ENCODE results near the gene TOX2. TPM values are rescaled to one million over a fixed set of nuclear protein-coding genes. Genes with fewer than 3 reads are reported as not detected.

The TOX2 gene
- total RNA-seq, 2 experiments from 2014 or later = 1.6 to 3.0 TPM

DNA sequence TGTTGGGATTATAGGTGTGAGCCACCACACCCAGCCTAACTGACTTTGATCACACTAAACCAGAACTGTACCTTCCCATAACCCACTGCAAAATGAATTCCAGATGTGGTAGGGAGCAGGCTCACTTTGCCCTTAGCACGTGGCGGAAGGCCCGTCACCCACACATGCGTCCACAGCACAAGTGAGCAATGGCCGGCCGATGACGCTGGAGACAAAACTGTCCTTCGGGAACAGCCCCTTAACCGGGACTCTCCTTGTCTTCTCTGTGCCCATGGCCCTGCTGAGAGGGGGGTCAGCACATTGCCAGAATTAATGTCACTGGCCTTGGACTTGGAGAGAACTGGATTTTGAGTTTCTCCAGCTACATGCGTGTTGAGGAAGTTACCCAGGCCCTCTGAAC is 107.2 kb downstream of the TOX2 start:
- ChIA-PET POLR2A (no interaction called here), CTCF (interaction anchor here (0.6 kb wide), 1 partner anchor 86 kb away, joined by 4 read pairs; no protein-coding TSS in a partner anchor)
- DNase-seq = no peak
- Mint-ChIP-seq H3K36me3 (ENCODE audit: low read depth) (no peaks in the 10 kb centered on the region), H3K27me3 (no peaks in the 10 kb centered on the region), H3K9me3 (ENCODE audit: low read depth) (no peaks in the 10 kb centered on the region), H3K27ac (no peak overlapping the region), H3K4me3 (no peak overlapping the region), H3K4me1 (peaks cover 27% of the 10 kb centered on the region)
- ATAC-seq = no peak
- intact Hi-C loops (cut with DNase I, micrococcal nuclease) = no loop called here

DNA sequence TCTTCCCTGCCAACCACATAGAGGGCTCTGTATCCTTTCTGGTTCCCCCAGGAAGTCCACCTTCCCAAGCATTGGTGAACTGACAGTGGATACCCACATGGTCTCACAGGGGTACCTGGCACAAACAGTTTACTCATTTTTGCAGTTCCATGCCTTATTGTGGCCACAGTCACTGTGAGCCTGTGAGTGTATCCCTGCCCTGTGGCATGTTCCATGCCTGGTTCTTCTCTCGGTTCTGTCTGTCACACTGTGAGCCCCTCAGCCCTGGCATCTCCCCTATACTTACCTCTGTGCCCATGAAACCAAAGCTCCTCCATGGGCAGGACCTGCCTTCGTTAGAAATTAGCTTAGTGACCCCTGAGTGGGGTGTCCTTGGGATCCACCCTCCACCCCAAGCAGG is 107.8 kb downstream of the TOX2 start:
- Mint-ChIP-seq H3K27ac (no peak overlapping the region), H3K4me1 (peaks cover 27% of the 10 kb centered on the region), H3K4me3 (no peak overlapping the region), H3K27me3 (no peaks in the 10 kb centered on the region), H3K36me3 (ENCODE audit: low read depth) (no peaks in the 10 kb centered on the region), H3K9me3 (ENCODE audit: low read depth) (no peaks in the 10 kb centered on the region)
- POLR2A ChIA-PET = no interaction called here
- CTCF ChIA-PET = interaction anchor here (0.9 kb wide), 1 partner anchor 34 kb away, joined by 3 read pairs; no protein-coding TSS in a partner anchor
- ATAC-seq = no peak
- intact Hi-C loops (cut with DNase I, micrococcal nuclease) = no loop called here
- no peak for DNase-seq

DNA sequence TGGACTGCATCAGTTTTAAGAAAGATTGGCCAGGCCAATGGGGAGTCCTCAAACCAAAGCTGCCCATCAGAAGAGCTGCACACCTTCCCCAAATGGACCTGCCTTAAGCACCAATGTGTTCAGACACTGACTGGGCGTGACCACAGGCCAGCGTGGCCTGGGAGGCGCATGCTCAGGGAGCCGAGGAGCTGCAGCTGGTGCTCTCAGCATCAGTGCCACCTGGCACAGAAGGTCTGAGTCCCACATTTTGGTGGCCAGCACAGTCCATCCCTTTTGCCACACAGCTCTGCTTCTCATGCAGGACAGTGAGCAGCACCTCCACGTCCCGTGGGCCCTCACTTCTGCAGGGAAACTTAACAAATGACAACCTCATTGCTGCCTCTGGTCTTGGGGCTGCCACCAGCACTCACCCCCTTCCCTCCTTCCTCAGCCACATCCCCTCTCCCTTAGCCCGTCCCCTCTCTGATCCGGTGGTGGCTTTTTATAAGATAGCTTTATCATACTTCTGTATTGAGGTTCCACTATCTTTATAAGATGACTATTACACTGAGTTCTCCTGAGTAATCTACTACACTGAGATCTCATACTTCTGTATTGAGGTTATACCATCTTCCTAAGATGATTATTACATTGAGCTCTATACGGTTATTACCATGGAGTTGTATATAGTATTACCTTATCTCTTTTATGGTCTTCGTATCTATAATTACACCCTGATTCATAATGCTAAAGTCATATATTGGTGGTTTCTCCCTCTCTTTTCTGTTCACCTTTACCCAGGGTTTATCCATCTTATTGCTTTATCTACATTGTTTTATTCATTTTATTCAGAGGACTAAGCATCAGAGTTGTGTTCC is 109.1 kb downstream of the TOX2 start:
- H3K9me3 Mint-ChIP-seq (ENCODE audit: low read depth) = no peaks in the 10 kb centered on the region
- peaks cover 28% of the 10 kb centered on the region for H3K4me1 Mint-ChIP-seq
- no peaks in the 10 kb centered on the region for H3K36me3 Mint-ChIP-seq (ENCODE audit: low read depth)
- peak; percentile 27 for ATAC-seq
- H3K27ac Mint-ChIP-seq = peak overlapping the region; percentile 14
- no peak for DNase-seq
- no peaks in the 10 kb centered on the region for H3K27me3 Mint-ChIP-seq
- intact Hi-C loops (cut with DNase I, micrococcal nuclease) = no loop called here
- CTCF ChIA-PET = interaction anchor here (0.5 to 0.6 kb wide), 2 partner anchors 60 to 131 kb away, joined by 3 read pairs; no protein-coding TSS in a partner anchor
- H3K4me3 Mint-ChIP-seq = no peak overlapping the region
- POLR2A ChIA-PET = no interaction called here

DNA sequence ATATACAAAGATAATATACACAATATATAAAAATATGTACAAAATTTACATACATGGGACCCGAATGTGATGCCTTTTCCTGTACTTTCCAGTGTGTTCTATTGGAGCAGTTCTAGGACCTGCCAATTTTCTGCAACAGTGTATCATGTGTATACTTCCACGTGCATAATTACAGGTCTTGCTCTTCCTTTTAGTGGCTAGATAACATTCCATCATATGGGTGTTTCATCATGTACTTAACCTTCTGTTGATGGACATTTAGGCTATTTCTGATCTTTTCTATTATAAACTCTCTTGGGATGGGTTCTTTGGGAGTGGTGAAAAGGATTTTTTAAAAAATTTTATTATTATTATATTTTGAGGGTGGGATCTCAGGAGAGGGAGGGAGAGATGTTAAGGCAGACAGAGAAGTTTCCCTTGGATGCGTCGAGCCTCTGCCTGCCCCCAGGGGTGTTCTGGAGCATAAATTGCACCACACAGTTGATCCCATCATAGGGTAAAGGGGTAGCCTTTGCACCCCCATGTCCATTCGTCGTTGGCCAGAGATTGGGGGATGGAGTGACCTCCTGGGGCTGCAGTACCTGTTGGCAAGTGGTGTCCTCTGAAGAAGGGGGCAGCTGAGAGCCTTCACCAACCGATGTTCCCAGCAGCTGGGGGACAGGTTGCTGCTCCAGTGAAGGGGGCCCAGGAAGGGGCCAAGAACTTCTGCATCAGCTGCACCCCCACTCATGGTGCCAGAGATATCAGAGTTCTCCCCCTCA is 110.3 kb downstream of the TOX2 start:
- Mint-ChIP-seq H3K4me3 (no peak overlapping the region), H3K36me3 (ENCODE audit: low read depth) (no peaks in the 10 kb centered on the region), H3K4me1 (peaks cover 21% of the 10 kb centered on the region), H3K27me3 (no peaks in the 10 kb centered on the region), H3K9me3 (ENCODE audit: low read depth) (no peaks in the 10 kb centered on the region), H3K27ac (no peak overlapping the region)
- intact Hi-C loops (cut with DNase I, micrococcal nuclease) = no loop called here
- CTCF ChIA-PET = interaction anchor here (0.7 kb wide), 1 partner anchor 47 kb away, joined by 3 read pairs; no protein-coding TSS in a partner anchor
- ATAC-seq (no peak), DNase-seq (no peak)
- POLR2A ChIA-PET = interaction anchor here (0.7 kb wide), 1 partner anchor 130 kb away, joined by 5 read pairs; no protein-coding TSS in a partner anchor

DNA sequence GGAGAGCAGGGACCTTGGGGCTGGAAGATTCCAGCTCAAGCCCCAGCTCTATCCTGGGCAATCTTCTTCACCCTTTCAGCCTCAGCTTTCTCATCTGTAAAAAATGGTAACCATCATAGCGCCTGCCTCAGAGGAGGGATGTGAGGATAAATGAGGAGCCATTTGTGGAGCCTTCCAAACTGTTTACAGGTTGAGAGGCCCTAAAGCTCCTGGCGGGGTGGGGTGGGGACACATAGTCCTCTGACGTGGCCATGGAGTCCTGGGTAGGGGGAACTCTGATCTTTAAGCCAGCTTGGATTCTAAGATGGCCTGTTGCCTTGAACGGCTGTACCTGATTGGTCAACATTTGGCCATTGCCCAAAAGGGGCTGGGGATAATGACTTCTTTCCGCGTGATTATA is 111.1 kb downstream of the TOX2 start:
- Mint-ChIP-seq H3K27ac (no peak overlapping the region), H3K36me3 (ENCODE audit: low read depth) (no peaks in the 10 kb centered on the region), H3K27me3 (no peaks in the 10 kb centered on the region), H3K4me1 (peaks cover 17% of the 10 kb centered on the region), H3K9me3 (ENCODE audit: low read depth) (peaks cover 1% of the 10 kb centered on the region), H3K4me3 (no peak overlapping the region)
- no peak for DNase-seq
- ChIA-PET POLR2A (no interaction called here), CTCF (no interaction called here)
- intact Hi-C loops (cut with DNase I, micrococcal nuclease) = no loop called here
- no peak for ATAC-seq

DNA sequence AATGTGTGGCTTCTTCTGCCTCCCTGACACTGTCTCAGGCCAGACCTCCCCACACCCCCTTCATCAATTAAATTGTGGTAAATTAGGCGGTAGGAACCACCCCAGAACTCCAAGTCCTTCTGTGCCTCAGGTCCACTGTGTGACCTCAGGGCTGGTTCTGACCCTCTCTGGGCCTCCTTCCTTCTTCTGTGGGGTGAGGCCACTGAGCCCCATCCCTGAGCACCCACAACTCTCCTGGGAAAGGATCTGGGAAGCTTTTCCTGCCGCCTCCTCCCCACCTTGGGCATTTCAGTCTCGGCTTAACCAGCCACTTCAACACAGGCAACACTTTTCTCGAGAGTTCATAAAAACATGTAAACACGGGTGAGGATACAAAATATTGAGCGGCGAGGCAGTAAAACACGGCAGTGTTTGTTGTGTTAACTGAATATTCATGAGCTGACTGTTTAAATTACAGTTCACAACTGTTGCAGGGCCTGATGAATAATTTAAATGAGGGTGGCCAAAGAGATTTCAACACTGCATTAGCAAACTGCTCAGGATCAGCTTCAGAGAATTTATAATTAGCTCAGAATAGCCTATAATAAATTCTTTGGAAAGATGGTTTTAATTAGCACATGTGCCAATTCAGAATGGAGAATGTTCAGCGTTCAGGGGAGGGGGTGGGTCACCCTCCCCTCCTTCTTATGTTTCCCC is 112.1 kb downstream of the TOX2 start:
- ATAC-seq = no peak
- Mint-ChIP-seq H3K27me3 (no peaks in the 10 kb centered on the region), H3K36me3 (ENCODE audit: low read depth) (no peaks in the 10 kb centered on the region), H3K9me3 (ENCODE audit: low read depth) (peaks cover 1% of the 10 kb centered on the region), H3K27ac (no peak overlapping the region), H3K4me3 (no peak overlapping the region), H3K4me1 (peaks cover 10% of the 10 kb centered on the region)
- POLR2A ChIA-PET = no interaction called here
- no peak for DNase-seq
- intact Hi-C loops (cut with DNase I, micrococcal nuclease) = no loop called here
- CTCF ChIA-PET = no interaction called here

DNA sequence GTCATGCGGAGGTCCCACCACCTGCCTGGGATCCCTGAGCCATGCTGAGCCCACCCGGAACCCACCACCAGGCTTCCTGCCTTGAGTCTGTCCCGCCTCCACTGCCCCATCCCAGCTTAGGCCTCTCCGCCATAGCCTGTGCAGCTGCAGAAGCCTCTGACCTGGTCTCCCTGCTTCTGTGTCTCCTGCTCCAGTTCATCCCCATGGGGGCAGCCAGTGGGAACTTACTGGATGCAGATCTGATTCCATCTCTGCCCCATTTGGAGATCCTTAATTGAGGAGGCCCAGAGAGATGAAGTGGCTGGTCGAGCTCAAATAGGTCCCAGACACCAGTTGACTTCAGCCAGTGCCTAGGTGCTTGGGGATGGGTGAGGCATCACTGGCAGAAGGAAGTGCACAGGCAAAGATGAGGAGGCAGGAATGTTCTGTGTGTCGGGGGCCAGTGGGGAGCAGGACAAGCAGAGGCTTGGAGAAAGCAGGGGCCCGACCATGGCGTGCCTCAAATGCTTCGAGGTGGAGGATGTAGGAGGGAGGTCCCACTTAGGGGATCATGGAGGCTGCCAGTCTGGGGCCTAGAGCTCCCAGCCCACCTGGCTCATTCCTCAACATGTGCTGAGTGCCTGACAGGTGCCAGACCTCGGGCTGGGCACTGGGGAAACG is 112.8 kb downstream of the TOX2 start:
- DNase-seq (no peak), ATAC-seq (no peak)
- Mint-ChIP-seq H3K27me3 (no peaks in the 10 kb centered on the region), H3K36me3 (ENCODE audit: low read depth) (no peaks in the 10 kb centered on the region), H3K4me3 (no peak overlapping the region), H3K4me1 (peaks cover 10% of the 10 kb centered on the region), H3K27ac (no peak overlapping the region), H3K9me3 (ENCODE audit: low read depth) (peaks cover 1% of the 10 kb centered on the region)
- POLR2A ChIA-PET = no interaction called here
- intact Hi-C loops (cut with DNase I, micrococcal nuclease) = no loop called here
- CTCF ChIA-PET = interaction anchor here (1.1 kb wide), 1 partner anchor 13 kb away, joined by 3 read pairs; no protein-coding TSS in a partner anchor

DNA sequence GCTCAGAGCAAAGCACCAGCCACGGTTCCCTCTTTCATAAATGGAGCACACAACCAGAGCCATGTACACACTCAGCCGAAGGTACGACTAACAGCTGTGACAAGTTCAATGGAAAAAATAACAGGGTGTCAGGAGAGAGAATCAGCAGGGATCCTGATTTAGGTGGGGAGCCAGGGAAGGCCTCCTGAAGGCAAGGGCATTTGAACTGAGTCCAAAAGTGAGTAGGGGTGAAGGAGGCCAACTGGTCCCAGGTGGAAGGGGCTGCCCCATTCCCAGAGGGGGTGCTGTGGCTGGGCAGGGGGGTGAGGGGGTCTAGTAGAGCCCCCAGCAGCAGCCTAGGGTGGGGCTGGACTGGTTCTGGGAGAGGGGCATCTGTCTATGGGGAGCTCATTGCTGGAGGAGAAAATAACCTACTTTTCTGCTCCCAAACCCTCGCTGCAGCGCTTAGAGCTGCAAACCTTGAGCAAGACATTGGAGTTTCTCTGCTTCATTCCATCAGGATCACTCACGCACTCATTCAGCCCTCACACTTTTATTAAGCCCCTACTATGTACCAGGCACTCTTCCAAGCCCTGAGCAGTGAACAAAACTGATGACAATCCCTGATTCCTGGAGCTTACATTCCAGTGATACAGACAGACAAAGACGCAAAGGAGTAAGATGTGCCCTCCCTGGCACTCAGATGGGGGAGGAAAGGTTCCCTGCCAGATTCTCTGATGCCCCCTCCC is 113.5 kb downstream of the TOX2 start:
- no peaks in the 10 kb centered on the region for H3K27me3 Mint-ChIP-seq
- H3K9me3 Mint-ChIP-seq (ENCODE audit: low read depth) = peaks cover 1% of the 10 kb centered on the region
- ATAC-seq (no peak), DNase-seq (no peak)
- H3K4me3 Mint-ChIP-seq = no peak overlapping the region
- no peak overlapping the region for H3K27ac Mint-ChIP-seq
- POLR2A ChIA-PET = no interaction called here
- CTCF ChIA-PET = interaction anchor here (0.6 to 1.3 kb wide), 4 partner anchors 13 to 165 kb away, joined by 3 read pairs; no protein-coding TSS in a partner anchor
- H3K36me3 Mint-ChIP-seq (ENCODE audit: low read depth) = no peaks in the 10 kb centered on the region
- intact Hi-C loops (cut with DNase I, micrococcal nuclease) = no loop called here
- peaks cover 14% of the 10 kb centered on the region for H3K4me1 Mint-ChIP-seq

DNA sequence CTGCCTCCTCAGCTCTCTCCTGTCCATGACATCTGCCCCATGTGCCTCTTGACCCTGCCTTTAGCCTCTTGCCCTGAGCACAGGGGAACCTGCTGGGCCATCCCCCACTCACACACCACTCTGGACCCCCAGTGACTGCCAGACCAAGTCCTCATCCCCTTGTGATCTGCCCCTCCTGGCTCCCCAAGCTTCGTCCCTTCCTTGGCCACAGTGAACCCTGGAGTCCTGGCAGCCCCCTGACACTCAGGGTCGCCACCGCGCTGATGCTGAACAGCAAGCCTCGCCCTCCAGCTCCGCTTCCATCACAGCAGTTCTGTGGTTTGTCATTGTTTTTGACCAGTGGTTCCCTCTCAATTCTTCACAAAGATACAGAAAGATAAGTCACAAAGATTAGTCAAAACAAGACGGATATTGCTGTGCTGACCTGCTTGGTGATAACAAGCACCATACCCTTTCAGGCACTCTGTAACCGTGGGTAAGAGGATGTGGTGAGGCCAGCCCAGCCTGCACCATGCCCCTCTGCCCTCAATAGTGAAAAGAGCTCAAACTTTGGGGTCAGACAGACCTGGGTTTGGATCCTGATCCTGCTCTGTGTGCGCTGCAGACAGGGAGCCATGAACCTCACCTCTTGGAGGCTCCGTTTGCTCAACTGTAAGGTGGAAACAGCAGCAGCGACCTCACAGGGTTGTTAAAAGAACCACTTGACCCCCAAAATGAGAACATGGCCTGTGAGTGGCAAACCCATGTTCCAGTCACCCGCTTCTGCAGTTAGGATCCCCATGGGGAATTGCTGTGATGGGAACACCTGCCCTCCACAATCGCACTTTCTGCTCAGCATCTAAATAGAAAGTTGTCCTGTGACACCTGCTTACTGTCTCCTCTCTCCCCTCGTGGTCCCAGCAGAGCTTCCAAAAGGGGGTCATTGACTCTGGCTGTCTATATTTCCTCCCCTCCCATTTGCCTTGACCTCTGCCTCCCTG is 114.5 kb downstream of the TOX2 start:
- H3K27me3 Mint-ChIP-seq = no peaks in the 10 kb centered on the region
- intact Hi-C loops (cut with DNase I, micrococcal nuclease) = no loop called here
- peaks cover 21% of the 10 kb centered on the region for H3K4me1 Mint-ChIP-seq
- ChIA-PET CTCF (interaction anchor here (0.6 to 1.3 kb wide), 4 partner anchors 14 to 166 kb away, joined by 3 read pairs; no protein-coding TSS in a partner anchor), POLR2A (no interaction called here)
- DNase-seq = no peak
- H3K27ac Mint-ChIP-seq = no peak overlapping the region
- no peaks in the 10 kb centered on the region for H3K36me3 Mint-ChIP-seq (ENCODE audit: low read depth)
- no peak overlapping the region for H3K4me3 Mint-ChIP-seq
- H3K9me3 Mint-ChIP-seq (ENCODE audit: low read depth) = peaks cover 1% of the 10 kb centered on the region
- ATAC-seq = peak; percentile 49

DNA sequence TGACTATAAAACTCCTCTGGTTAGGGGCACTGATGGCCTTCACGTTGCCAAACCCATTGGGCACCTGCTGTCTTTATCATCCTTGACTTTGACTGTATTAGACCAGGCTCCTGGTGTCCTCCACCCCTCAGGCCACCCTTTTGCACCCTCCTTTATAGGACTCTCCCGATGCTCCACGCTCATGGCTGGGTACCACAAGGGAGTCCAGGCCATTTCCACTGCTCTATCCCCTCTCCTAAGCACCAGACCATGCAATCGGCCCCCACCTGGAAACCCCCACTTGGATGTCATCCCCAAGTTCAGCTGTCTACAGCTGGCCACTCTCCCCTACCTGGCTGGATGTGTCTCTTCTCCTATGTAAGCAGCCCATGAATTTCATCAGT is 115.2 kb downstream of the TOX2 start:
- Mint-ChIP-seq H3K4me3 (no peak overlapping the region), H3K36me3 (ENCODE audit: low read depth) (no peaks in the 10 kb centered on the region), H3K27ac (no peak overlapping the region), H3K4me1 (peaks cover 24% of the 10 kb centered on the region), H3K27me3 (no peaks in the 10 kb centered on the region), H3K9me3 (ENCODE audit: low read depth) (peaks cover 1% of the 10 kb centered on the region)
- CTCF ChIA-PET = interaction anchor here (0.7 to 1.3 kb wide), 2 partner anchors 15 to 38 kb away, joined by 3 read pairs; no protein-coding TSS in a partner anchor
- intact Hi-C loops (cut with DNase I, micrococcal nuclease) = no loop called here
- POLR2A ChIA-PET = no interaction called here
- ATAC-seq (no peak), DNase-seq (no peak)
